GM12878 (cell line): ENCODE results near the gene PTCRA.

Experiments
- BHLHE40 ChIP-seq, 2 experiments: fragments of 450-650 bp in 1 of 2; IDR thresholded peaks; 2 replicates each; pipeline ENCODE4 v1.6.1; 2011 to 2017; ENCODE audit warnings: low read depth in 2 of 2, borderline replicate concordance in 1 of 2, improper control_type of control experiment in 1 of 2, low read length in 1 of 2, mild to moderate bottlenecking in 1 of 2
- CBX3 ChIP-seq: fragments of 200-600 bp; sonication (generic); IDR thresholded peaks from 2 replicates; pipeline ENCODE4 v1.6.1; 2016; ENCODE audit warnings: low read depth, borderline replicate concordance
- CREB1 ChIP-seq: IDR thresholded peaks from 2 replicates; pipeline ENCODE4 v1.6.1; 2012; ENCODE audit warnings: low read depth, mild to moderate bottlenecking, inconsistent platforms
- EZH2 ChIP-seq: IDR thresholded peaks from 2 replicates; pipeline ENCODE4 v1.6.1; 2012; ENCODE audit warnings: low read depth, mild to moderate bottlenecking, control low read depth, inconsistent platforms, low read length, borderline replicate concordance; ENCODE audit not compliant: control insufficient read depth
- IRF3 ChIP-seq: fragments of 450-650 bp; IDR thresholded peaks from 2 replicates; pipeline ENCODE4 v1.6.1; 2014; ENCODE audit warnings: mild to moderate bottlenecking
- MEF2A ChIP-seq: IDR thresholded peaks from 2 replicates; pipeline ENCODE4 v1.6.1; 2011; ENCODE audit warnings: low read depth, mild to moderate bottlenecking, low read length, moderate library complexity; ENCODE audit not compliant: insufficient read depth
- POLR2A ChIP-seq: IDR thresholded peaks from 2 replicates; pipeline ENCODE4 v1.6.1; 2011; ENCODE audit warnings: low read depth, mild to moderate bottlenecking, low read length
- SMAD5 ChIP-seq: IDR thresholded peaks from 2 replicates; pipeline ENCODE4 v1.6.1; 2016; ENCODE audit warnings: antibody characterized with exemption, low read depth
- STAT1 ChIP-seq: fragments of 450-650 bp; conservative IDR thresholded peaks from 2 replicates; pipeline ENCODE4 v1.6.1; 2014; ENCODE audit warnings: antibody characterized with exemption, mild to moderate bottlenecking
- SUZ12 ChIP-seq: fragments of 200-600 bp; sonication (generic); IDR thresholded peaks from one replicate; pipeline ENCODE4 v1.6.1; 2018; ENCODE audit warnings: antibody characterized with exemption, mild to moderate bottlenecking; ENCODE audit not compliant: unreplicated experiment
- ZBTB33 ChIP-seq: fragments of 450-650 bp; IDR thresholded peaks from 2 replicates; pipeline ENCODE4 v1.6.1; 2017; ENCODE audit warnings: mild to moderate bottlenecking
- TF ChIP-seq, protein P1 (sequence below): fragments of 450-650 bp; IDR thresholded peaks from 2 replicates; pipeline ENCODE4 v1.6.1; 2017; ENCODE audit warnings: mild to moderate bottlenecking, low read depth, inconsistent platforms; ENCODE audit not compliant: poor library complexity, severe bottlenecking
- TF ChIP-seq, protein P2 (sequence below), 3 experiments: IDR thresholded peaks in 2 of 3; conservative IDR thresholded peaks in 1 of 3; 2 replicates each; pipeline ENCODE4 v1.5.1; 2011; ENCODE audit warnings: low read depth in 3 of 3, low read length in 3 of 3, mild to moderate bottlenecking in 3 of 3, control low read depth in 2 of 3, moderate library complexity in 2 of 3, inconsistent platforms in 1 of 3, mixed read lengths in 1 of 3; ENCODE audit not compliant: control insufficient read depth in 2 of 3, insufficient read depth in 1 of 3; ENCODE audit errors: extremely low read depth in 1 of 3

GRCh38 chr6:42969431-42969830 lies 53.6 kb downstream of the PTCRA start:
- TF ChIP-seq EZH2: no peak
- TF ChIP-seq CREB1: no peak
- TF ChIP-seq, protein P1, sequence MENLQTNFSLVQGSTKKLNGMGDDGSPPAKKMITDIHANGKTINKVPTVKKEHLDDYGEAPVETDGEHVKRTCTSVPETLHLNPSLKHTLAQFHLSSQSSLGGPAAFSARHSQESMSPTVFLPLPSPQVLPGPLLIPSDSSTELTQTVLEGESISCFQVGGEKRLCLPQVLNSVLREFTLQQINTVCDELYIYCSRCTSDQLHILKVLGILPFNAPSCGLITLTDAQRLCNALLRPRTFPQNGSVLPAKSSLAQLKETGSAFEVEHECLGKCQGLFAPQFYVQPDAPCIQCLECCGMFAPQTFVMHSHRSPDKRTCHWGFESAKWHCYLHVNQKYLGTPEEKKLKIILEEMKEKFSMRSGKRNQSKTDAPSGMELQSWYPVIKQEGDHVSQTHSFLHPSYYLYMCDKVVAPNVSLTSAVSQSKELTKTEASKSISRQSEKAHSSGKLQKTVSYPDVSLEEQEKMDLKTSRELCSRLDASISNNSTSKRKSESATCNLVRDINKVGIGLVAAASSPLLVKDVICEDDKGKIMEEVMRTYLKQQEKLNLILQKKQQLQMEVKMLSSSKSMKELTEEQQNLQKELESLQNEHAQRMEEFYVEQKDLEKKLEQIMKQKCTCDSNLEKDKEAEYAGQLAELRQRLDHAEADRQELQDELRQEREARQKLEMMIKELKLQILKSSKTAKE: no peak
- TF ChIP-seq ZBTB33: no peak
- TF ChIP-seq, protein P2, sequence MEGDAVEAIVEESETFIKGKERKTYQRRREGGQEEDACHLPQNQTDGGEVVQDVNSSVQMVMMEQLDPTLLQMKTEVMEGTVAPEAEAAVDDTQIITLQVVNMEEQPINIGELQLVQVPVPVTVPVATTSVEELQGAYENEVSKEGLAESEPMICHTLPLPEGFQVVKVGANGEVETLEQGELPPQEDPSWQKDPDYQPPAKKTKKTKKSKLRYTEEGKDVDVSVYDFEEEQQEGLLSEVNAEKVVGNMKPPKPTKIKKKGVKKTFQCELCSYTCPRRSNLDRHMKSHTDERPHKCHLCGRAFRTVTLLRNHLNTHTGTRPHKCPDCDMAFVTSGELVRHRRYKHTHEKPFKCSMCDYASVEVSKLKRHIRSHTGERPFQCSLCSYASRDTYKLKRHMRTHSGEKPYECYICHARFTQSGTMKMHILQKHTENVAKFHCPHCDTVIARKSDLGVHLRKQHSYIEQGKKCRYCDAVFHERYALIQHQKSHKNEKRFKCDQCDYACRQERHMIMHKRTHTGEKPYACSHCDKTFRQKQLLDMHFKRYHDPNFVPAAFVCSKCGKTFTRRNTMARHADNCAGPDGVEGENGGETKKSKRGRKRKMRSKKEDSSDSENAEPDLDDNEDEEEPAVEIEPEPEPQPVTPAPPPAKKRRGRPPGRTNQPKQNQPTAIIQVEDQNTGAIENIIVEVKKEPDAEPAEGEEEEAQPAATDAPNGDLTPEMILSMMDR (IDR thresholded peaks at IDR 0.05 in 2 of 3, conservative IDR thresholded peaks at IDR 0.05 in 1 of 3; ENCODE audit: control insufficient read depth in 2 of 3, extremely low read depth in 1 of 3, insufficient read depth in 1 of 3, low read depth in 3 of 3, low read length in 3 of 3): no peak
- TF ChIP-seq SUZ12: no peak
- no peak for TF ChIP-seq MEF2A
- TF ChIP-seq STAT1: no peak
- TF ChIP-seq IRF3: no peak
- TF ChIP-seq BHLHE40 (IDR thresholded peaks at IDR 0.05; ENCODE audit: borderline replicate concordance in 1 of 2, low read depth in 2 of 2, low read length in 1 of 2): no peak
- no peak for TF ChIP-seq CBX3
- no peak for TF ChIP-seq SMAD5
- TF ChIP-seq POLR2A: no peak
